Measurements from ENCODE around the gene RBM10.

- TF ChIP-seq CTCF (IDR thresholded peaks at IDR 0.05; ENCODE audit: insufficient read depth, low read depth, low read length), result no peak
- no peak for TF ChIP-seq EZH2 (IDR thresholded peaks at IDR 0.05; ENCODE audit: insufficient read depth, low read length)
Measured at GRCh38 chrX:47185241-47185640, 40.2 kb downstream of the RBM10 start.

All from astrocyte (in vitro differentiated cells and primary cell).